Ishikawa (cell line): Measurements from ENCODE around the gene DNAJC11.

Source experiments
- CEBPB ChIP-seq: IDR thresholded peaks from 2 replicates; pipeline ENCODE4 v1.6.1; 2012
- CREB1 ChIP-seq: IDR thresholded peaks from 2 replicates; pipeline ENCODE4 v1.6.1; 2012; ENCODE audit warnings: low read depth
- EGR1 ChIP-seq: IDR thresholded peaks from 2 replicates; pipeline ENCODE4 v1.6.1; 2012
- EP300 ChIP-seq: IDR thresholded peaks from 2 replicates; pipeline ENCODE4 v1.6.1; 2012; ENCODE audit warnings: borderline replicate concordance
- FOXM1 ChIP-seq: IDR thresholded peaks from 2 replicates; pipeline ENCODE4 v1.6.1; 2012; ENCODE audit warnings: low read depth, borderline replicate concordance
- MAX ChIP-seq: IDR thresholded peaks from 2 replicates; pipeline ENCODE4 v1.6.1; 2012
- NFIC ChIP-seq: IDR thresholded peaks from 2 replicates; pipeline ENCODE4 v1.6.1; 2012
- RAD21 ChIP-seq: IDR thresholded peaks from 2 replicates; pipeline ENCODE4 v1.6.1; 2012; ENCODE audit warnings: low read depth
- REST ChIP-seq: IDR thresholded peaks from 2 replicates; pipeline ENCODE4 v1.6.1; 2012; ENCODE audit warnings: low read depth, mild to moderate bottlenecking
- TAF1 ChIP-seq: IDR thresholded peaks from 2 replicates; pipeline ENCODE4 v1.6.1; 2012; ENCODE audit warnings: low read depth, mild to moderate bottlenecking
- TCF12 ChIP-seq: IDR thresholded peaks from 2 replicates; pipeline ENCODE4 v1.6.1; 2012; ENCODE audit warnings: low read depth
- TEAD4 ChIP-seq: IDR thresholded peaks from 2 replicates; pipeline ENCODE4 v1.6.1; 2012
- USF1 ChIP-seq: IDR thresholded peaks from 2 replicates; pipeline ENCODE4 v1.6.1; 2012
- YY1 ChIP-seq: IDR thresholded peaks from 2 replicates; pipeline ENCODE4 v1.6.1; 2012; ENCODE audit warnings: low read depth
- ZBTB7A ChIP-seq: IDR thresholded peaks from 2 replicates; pipeline ENCODE4 v1.6.1; 2012; ENCODE audit warnings: low read depth

The DNAJC11 gene

GRCh38 chr1:6601923-6602668 lies 99.5 kb downstream of the DNAJC11 start:
- TF ChIP-seq CREB1: no peak
- peak; percentile 59 for TF ChIP-seq TCF12
- no peak for TF ChIP-seq RAD21
- peak; percentile 23; the same call in 1 of the 2 replicates for TF ChIP-seq EP300
- 0 out of 2 replicates have a peak, but pooled peaks have one; percentile 21 for TF ChIP-seq ZBTB7A
- TF ChIP-seq USF1: peak; percentile 42; the same call in 1 of the 2 replicates
- no peak for TF ChIP-seq CEBPB
- TF ChIP-seq EGR1: no peak
- TF ChIP-seq MAX: peak; percentile 90
- TF ChIP-seq TAF1: no peak
- no peak; the same call in 1 of the 2 replicates for TF ChIP-seq REST

- TF ChIP-seq RAD21: no peak
- TF ChIP-seq EP300: no peak
- TF ChIP-seq CREB1: no peak
- TF ChIP-seq FOXM1: no peak
- no peak for TF ChIP-seq YY1
- peak; percentile 76 for TF ChIP-seq MAX
- no peak for TF ChIP-seq EGR1
- no peak for TF ChIP-seq CEBPB
- peak; percentile 54; the same call in 1 of the 2 replicates for TF ChIP-seq NFIC
- peak; percentile 86 for TF ChIP-seq USF1
- TF ChIP-seq TEAD4: no peak
- TF ChIP-seq REST: no peak
- peak; percentile 38; the same call in 1 of the 2 replicates for TF ChIP-seq ZBTB7A
- TF ChIP-seq TAF1: no peak
- no peak; the same call in 1 of the 2 replicates for TF ChIP-seq TCF12
These were observed 100.3 kb downstream of the DNAJC11 start for GRCh38 chr1:6601049-6601922.

GRCh38 chr1:6600410-6601048 lies 101.1 kb downstream of the DNAJC11 start:
- TF ChIP-seq NFIC: no peak
- TF ChIP-seq TCF12: no peak
- TF ChIP-seq MAX: no peak
- no peak for TF ChIP-seq REST
- no peak for TF ChIP-seq ZBTB7A
- TF ChIP-seq RAD21: no peak
- no peak for TF ChIP-seq USF1
- no peak for TF ChIP-seq CEBPB
- no peak for TF ChIP-seq YY1
- TF ChIP-seq EGR1: no peak
- TF ChIP-seq CREB1: no peak
- no peak for TF ChIP-seq EP300
- TF ChIP-seq TEAD4: no peak
- no peak for TF ChIP-seq TAF1
- no peak for TF ChIP-seq FOXM1
